ENCODE results near the gene TMTC2. TPM values are rescaled to one million over a fixed set of nuclear protein-coding genes. Genes with fewer than 3 reads are reported as not detected.

The TMTC2 gene
- total RNA-seq, 1 donor from 2014 or later = 25.5 TPM

GRCh38 chr12:82723891-82724290, 37.2 kb downstream of the TMTC2 start:
- no peak overlapping the region for H3K27ac Mint-ChIP-seq
- TF ChIP-seq, protein P1, sequence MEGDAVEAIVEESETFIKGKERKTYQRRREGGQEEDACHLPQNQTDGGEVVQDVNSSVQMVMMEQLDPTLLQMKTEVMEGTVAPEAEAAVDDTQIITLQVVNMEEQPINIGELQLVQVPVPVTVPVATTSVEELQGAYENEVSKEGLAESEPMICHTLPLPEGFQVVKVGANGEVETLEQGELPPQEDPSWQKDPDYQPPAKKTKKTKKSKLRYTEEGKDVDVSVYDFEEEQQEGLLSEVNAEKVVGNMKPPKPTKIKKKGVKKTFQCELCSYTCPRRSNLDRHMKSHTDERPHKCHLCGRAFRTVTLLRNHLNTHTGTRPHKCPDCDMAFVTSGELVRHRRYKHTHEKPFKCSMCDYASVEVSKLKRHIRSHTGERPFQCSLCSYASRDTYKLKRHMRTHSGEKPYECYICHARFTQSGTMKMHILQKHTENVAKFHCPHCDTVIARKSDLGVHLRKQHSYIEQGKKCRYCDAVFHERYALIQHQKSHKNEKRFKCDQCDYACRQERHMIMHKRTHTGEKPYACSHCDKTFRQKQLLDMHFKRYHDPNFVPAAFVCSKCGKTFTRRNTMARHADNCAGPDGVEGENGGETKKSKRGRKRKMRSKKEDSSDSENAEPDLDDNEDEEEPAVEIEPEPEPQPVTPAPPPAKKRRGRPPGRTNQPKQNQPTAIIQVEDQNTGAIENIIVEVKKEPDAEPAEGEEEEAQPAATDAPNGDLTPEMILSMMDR (IDR thresholded peaks at IDR 0.05) = no peak
- no peak for TF ChIP-seq EZH2 (IDR thresholded peaks at IDR 0.05)
- TF ChIP-seq EZH2phosphoT487 (IDR thresholded peaks at IDR 0.05) = no peak

DNA sequence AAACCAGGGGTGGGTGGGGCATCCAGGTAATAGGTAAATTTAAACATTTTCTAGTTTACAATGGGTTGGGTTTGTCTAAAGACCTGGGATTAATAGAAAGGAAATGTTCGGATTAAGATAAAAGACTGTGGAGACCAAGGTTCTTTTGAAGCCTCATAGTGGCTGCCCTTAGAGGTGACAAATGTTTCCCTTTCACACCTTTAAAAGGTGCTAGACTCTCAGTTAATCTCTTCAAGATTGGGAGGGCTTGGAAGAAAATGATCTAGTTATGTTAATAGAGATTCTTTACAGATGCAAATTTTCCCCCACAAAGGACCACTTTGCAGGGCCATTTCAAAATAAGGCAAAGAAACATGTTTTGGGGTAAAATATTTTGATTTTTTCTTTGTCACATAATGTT, 39.0 kb downstream of the TMTC2 start:
- Histone ChIP-seq H2AFZ (replicated peaks) (no peak overlapping the region), H3K4me1 (no peaks in the 10 kb centered on the region), H3K27me3 (no peaks in the 10 kb centered on the region), H3K36me3 (no peaks in the 10 kb centered on the region), H3K27ac (no peak overlapping the region), H3K79me2 (ENCODE audit: low read depth) (peaks cover 10% of the 10 kb centered on the region), H3K9me3 (ENCODE audit: low read depth) (no peaks in the 10 kb centered on the region), H3F3A (ENCODE audit: low read depth) (no peaks in the 10 kb centered on the region), H3K4me2 (no peak overlapping the region), H4K20me1 (ENCODE audit: low read depth) (no peaks in the 10 kb centered on the region), H3K4me3 (no peak overlapping the region), H3K9ac (no peak overlapping the region)
- no peaks in the 10 kb centered on the region for H3K4me1 Mint-ChIP-seq
- TF ChIP-seq, protein P1 (IDR thresholded peaks at IDR 0.05) = no peak
- TF ChIP-seq EZH2phosphoT487 (IDR thresholded peaks at IDR 0.05) = no peak
- no peak for TF ChIP-seq EZH2 (IDR thresholded peaks at IDR 0.05)
- peaks cover 17% of the 10 kb centered on the region for H3K36me3 Mint-ChIP-seq
- no peak for DNase-seq (ENCODE audit: low spot score)
- peaks cover 5% of the 10 kb centered on the region for H3K9me3 Mint-ChIP-seq
- no peak overlapping the region for H3K27ac Mint-ChIP-seq
- H3K27me3 Mint-ChIP-seq (ENCODE audit: insufficient read depth, low read depth) = no peaks in the 10 kb centered on the region
- no peak overlapping the region for H3K4me3 Mint-ChIP-seq

More at GRCh38 chr12:82723891-82724290, 37.2 kb downstream of the TMTC2 start:
- H3K4me1 ChIP-seq = no peaks in the 10 kb centered on the region
- no peak overlapping the region for H3K4me3 ChIP-seq
- H3K9ac ChIP-seq = no peak overlapping the region
- Mint-ChIP-seq H3K27me3 (ENCODE audit: insufficient read depth, low read depth) (no peaks in the 10 kb centered on the region), H3K4me3 (no peak overlapping the region), H3K4me1 (no peaks in the 10 kb centered on the region), H3K9me3 (peaks cover 2% of the 10 kb centered on the region), H3K36me3 (peaks cover 10% of the 10 kb centered on the region)
- H2AFZ ChIP-seq (replicated peaks) = no peak overlapping the region
- no peaks in the 10 kb centered on the region for H3K36me3 ChIP-seq
- H3K27ac ChIP-seq = no peak overlapping the region
- H3K79me2 ChIP-seq (ENCODE audit: low read depth) = peaks cover 10% of the 10 kb centered on the region
- no peaks in the 10 kb centered on the region for H4K20me1 ChIP-seq (ENCODE audit: low read depth)
- no peaks in the 10 kb centered on the region for H3K27me3 ChIP-seq
- DNase-seq (ENCODE audit: low spot score) = no peak
- H3K4me2 ChIP-seq = no peak overlapping the region
- no peaks in the 10 kb centered on the region for H3F3A ChIP-seq (ENCODE audit: low read depth)
- H3K9me3 ChIP-seq (ENCODE audit: low read depth) = no peaks in the 10 kb centered on the region

DNA sequence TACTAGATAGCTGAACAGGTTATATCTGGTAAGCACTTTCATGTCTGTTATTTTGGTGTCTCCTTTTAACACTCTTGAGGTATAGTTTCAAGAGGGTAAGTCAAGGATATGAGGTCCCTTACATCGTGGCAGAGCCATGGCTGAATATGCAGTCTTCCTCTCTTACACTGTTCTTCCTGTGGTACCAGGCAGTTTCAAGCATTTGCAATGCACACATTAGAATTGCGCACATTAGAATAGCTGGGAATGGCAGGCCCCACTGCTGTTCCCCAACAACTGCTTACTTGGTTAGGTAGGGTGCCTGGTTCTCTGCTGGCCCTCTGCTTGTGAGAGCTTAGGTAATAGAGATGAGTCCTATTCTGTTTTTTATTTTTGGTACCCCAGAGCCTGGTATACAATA, 41.2 kb downstream of the TMTC2 start:
- H4K20me1 ChIP-seq (ENCODE audit: low read depth) = no peaks in the 10 kb centered on the region
- no peaks in the 10 kb centered on the region for H3K27me3 ChIP-seq
- H3K4me1 ChIP-seq = peaks cover 3% of the 10 kb centered on the region
- Mint-ChIP-seq H3K27ac (no peak overlapping the region), H3K4me1 (peaks cover 2% of the 10 kb centered on the region), H3K27me3 (ENCODE audit: insufficient read depth, low read depth) (no peaks in the 10 kb centered on the region), H3K36me3 (peaks cover 12% of the 10 kb centered on the region), H3K9me3 (peaks cover 5% of the 10 kb centered on the region), H3K4me3 (no peak overlapping the region)
- no peak overlapping the region for H3K4me3 ChIP-seq
- H3F3A ChIP-seq (ENCODE audit: low read depth) = no peaks in the 10 kb centered on the region
- no peak for DNase-seq (ENCODE audit: low spot score)
- no peak overlapping the region for H3K4me2 ChIP-seq
- H3K9ac ChIP-seq = no peak overlapping the region
- no peak overlapping the region for H3K27ac ChIP-seq
- no peak overlapping the region for H2AFZ ChIP-seq (replicated peaks)
- TF ChIP-seq EZH2phosphoT487 (IDR thresholded peaks at IDR 0.05) = no peak
- TF ChIP-seq EZH2 (IDR thresholded peaks at IDR 0.05) = no peak
- TF ChIP-seq, protein P1 (IDR thresholded peaks at IDR 0.05) = no peak
- H3K36me3 ChIP-seq = no peaks in the 10 kb centered on the region
- H3K79me2 ChIP-seq (ENCODE audit: low read depth) = peaks cover 3% of the 10 kb centered on the region
- no peaks in the 10 kb centered on the region for H3K9me3 ChIP-seq (ENCODE audit: low read depth)
